GM10248 (cell line): ENCODE measurements around the gene KRTAP5-3.

Experiments
- CTCF ChIA-PET: fragments of 300-600 bp; sonication (Branson Sonifier 250); formaldehyde crosslinking; extraction: SDS; loops from one replicate; lab custom pipeline; 2021; ENCODE audit warnings: antibody characterized with exemption; lab: Yijun Ruan, JAX
- POLR2A ChIA-PET: fragments of 350-650 bp; sonication (Branson Sonifier 250); formaldehyde crosslinking; extraction: SDS; loops from one replicate; lab custom pipeline; 2020; ENCODE audit warnings: antibody characterized with exemption; lab: Yijun Ruan, JAX
- DNase-seq: peaks from one replicate; pipeline ENCODE4 v3.0.0; 2012; ENCODE audit errors: extremely low spot score
- CTCF ChIP-seq: IDR thresholded peaks from 2 replicates; pipeline ENCODE4 v1.5.1; 2012; ENCODE audit warnings: mild to moderate bottlenecking, low read depth; ENCODE audit errors: extremely low read depth, missing control alignments, control extremely low read depth

The KRTAP5-3 gene

GRCh38 chr11:1639102-1639620 is 30.9 kb upstream of the KRTAP5-3 start:
- ChIA-PET POLR2A (no interaction called here), CTCF (interaction anchor here (0.5 to 8.4 kb wide), 14 partner anchors 8 to 397 kb away, joined by 3 to 62 read pairs (median 4); partner anchors contain the start of gene KRTAP5-2)
- no peak for TF ChIP-seq CTCF
- no peak for DNase-seq

DNA sequence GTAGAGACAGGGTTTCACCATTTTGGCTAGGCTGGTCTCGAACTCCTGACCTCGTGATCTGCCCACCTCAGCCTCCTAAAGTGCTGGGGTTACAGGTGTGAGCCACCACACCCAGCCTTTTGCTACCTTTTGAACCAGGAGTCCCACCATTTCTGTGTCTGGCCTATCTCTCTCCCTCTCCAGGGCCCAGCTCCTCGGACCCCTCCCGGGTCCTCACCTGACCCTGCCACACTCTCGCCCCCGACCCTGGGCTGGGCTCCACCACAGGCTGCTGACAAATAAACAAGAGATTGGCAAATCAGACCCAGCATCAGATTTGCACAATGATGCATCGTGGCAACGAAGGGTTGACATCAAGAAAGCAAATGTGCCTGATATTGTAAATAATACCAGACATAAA is 30.1 kb upstream of the KRTAP5-3 start:
- DNase-seq, result no peak
- ChIA-PET POLR2A (no interaction called here), CTCF (interaction anchor here (0.8 to 8.4 kb wide), 6 partner anchors 9 to 363 kb away, joined by 3 to 62 read pairs (median 4); partner anchors contain the start of genes KRTAP5-2 and KRTAP5-5)
- no peak for TF ChIP-seq CTCF

DNA sequence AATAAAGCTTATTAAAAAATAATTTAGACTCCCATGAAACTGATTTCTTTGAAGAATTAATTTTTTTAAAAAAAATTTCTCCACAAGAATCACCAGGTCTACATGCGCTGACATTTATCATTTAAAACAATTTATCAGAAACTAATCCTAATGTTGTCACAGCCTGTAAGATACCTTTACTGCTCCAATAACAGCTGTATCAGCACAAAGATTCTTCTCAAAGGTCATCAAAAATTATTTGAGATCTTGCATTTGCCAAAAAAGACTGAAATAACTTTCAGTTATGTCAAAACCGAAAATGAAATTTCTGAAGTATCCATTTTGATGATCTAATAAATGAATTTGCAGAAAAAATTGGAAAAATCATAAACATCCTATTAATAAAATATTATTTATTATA is 29.4 kb upstream of the KRTAP5-3 start:
- POLR2A ChIA-PET, result no interaction called here
- DNase-seq, result no peak
- CTCF ChIA-PET, result interaction anchor here (0.8 to 8.4 kb wide), 5 partner anchors 8 to 364 kb away, joined by 3 to 62 read pairs (median 5); partner anchors contain the start of gene KRTAP5-5
- no peak for TF ChIP-seq CTCF

GRCh38 chr11:1636291-1636950 is 28.2 kb upstream of the KRTAP5-3 start:
- ChIA-PET CTCF (interaction anchor here (8.4 kb wide), 1 partner anchor 15 kb away, joined by 62 read pairs; no protein-coding TSS in a partner anchor), POLR2A (no interaction called here)
- no peak for TF ChIP-seq CTCF
- no peak for DNase-seq

DNA sequence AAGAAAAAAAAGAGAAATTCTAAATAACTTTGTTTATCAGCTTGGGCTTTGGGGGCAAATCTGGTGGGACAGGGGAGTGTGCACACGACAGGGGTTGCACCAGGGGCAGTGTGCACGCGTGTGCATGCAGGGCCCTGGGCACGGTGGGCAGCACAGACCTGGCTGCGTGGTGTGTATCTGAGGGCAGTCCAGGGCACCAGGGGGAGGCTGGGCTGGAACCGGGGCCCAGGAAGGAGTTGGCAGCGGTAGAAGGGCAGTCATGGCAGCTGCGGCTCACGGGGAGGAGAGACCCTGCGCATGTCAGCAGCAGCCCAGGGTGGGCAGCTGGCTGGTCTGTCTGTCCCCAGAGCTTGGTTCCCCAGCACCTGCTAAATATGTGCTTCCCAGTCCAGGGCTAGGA is 25.6 kb upstream of the KRTAP5-3 start:
- ChIA-PET POLR2A (no interaction called here), CTCF (interaction anchor here (1.8 to 2.1 kb wide), 2 partner anchors 19 to 59 kb away, joined by 4 to 11 read pairs; no protein-coding TSS in a partner anchor)
- TF ChIP-seq CTCF, result no peak
- no peak for DNase-seq

DNA sequence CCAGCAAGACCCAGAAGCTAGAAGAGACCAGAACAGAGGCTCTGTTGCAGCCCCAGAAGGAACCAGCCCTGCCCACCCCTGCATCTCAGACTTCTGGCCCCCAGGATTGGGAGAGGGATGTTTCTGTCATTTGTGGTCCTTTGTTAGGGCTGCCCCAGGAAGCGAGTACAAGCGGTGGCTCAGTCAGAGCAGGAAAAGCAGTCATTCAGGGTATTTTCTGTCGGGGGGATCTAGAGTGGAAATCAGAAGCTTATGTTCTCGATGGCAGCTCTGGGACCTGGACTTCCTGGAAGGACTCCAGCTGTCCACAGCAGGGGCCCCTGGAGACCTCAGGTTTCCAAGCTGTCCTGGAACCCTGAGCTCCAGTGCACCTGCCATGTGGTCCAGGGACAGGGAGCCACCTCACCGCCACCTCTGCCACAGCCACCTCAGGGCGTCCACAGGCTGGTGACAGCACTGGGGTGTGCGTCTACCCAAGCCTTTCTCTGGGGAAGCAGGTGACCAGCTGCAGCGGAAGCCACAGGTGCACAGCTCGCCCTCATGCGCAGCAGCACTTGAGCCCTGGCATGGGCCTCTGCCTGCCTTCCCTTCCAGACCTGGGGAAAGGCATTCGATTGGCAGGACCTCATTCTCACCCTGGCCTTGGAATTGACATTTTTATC is 23.9 kb upstream of the KRTAP5-3 start:
- TF ChIP-seq CTCF, result no peak
- ChIA-PET POLR2A (no interaction called here), CTCF (interaction anchor here (1.0 to 4.7 kb wide), 5 partner anchors 9 to 62 kb away, joined by 3 to 30 read pairs (median 6); no protein-coding TSS in a partner anchor)

More for the DNA sequence above, 23.9 kb upstream of the KRTAP5-3 start:
- DNase-seq, result no peak
